GM21786 (cell line): ENCODE data around the gene ZBTB45.
A peak's percentile ranks its signal among the peaks of the same experiment; 100 is the strongest.
"Not testable (repeated sequence)": the region's sequence is repeated elsewhere in the genome, so short reads cannot be mapped to it uniquely, and the experiment has no call there.

Source experiments
- ATAC-seq: cut with Tn5 transposase; IDR thresholded peaks from one replicate; pipeline ENCODE4 v1.9.1; 2021; ENCODE audit not compliant: unreplicated experiment

ZBTB45 gene

GRCh38 chr19:58477130-58477529, 42.5 kb downstream of the ZBTB45 start:
- no peak for ATAC-seq

- no peak for ATAC-seq
These were observed 43.1 kb downstream of the ZBTB45 start for GRCh38 chr19:58476498-58477015.

- peak; percentile 87 for ATAC-seq
These were observed 43.7 kb downstream of the ZBTB45 start, which contains the start of gene ZNF446 for GRCh38 chr19:58475714-58476497. Gene ZNF446, plus strand, starts transcription at chr19:58476352. Its CDS starts 867 bp downstream, at chr19:58477219.

- ATAC-seq, result no peak
These were observed 44.5 kb downstream of the ZBTB45 start for GRCh38 chr19:58474997-58475713.

- ATAC-seq, result no peak
These were observed 45.2 kb downstream of the ZBTB45 start for GRCh38 chr19:58474291-58474996.

- ATAC-seq, result no peak
These were observed 45.8 kb downstream of the ZBTB45 start for GRCh38 chr19:58473775-58474174.

- ATAC-seq, result no peak
These were observed 47.9 kb downstream of the ZBTB45 start for GRCh38 chr19:58471736-58472135.

GRCh38 chr19:58470837-58471543, 48.6 kb downstream of the ZBTB45 start:
- not testable (repeated sequence) for ATAC-seq

- no peak for ATAC-seq
These were observed 50.2 kb downstream of the ZBTB45 start for GRCh38 chr19:58469241-58470013.

- no peak for ATAC-seq
These were observed 51.3 kb downstream of the ZBTB45 start for GRCh38 chr19:58468216-58468839.

GRCh38 chr19:58466760-58467589, 52.6 kb downstream of the ZBTB45 start, which contains the start of gene ZNF324:
Gene ZNF324, plus strand, starts transcription at chr19:58467080. Its CDS starts 2,106 bp downstream, at chr19:58469186.
- ATAC-seq, result peak; percentile 97

GRCh38 chr19:58466089-58466759, 53.4 kb downstream of the ZBTB45 start:
- peak; percentile 13 for ATAC-seq
